Right lobe of liver (tissue), 6 donors: ENCODE measurements around the gene HOXB4. TPM values are rescaled to one million over a fixed set of nuclear protein-coding genes. Genes with fewer than 3 reads are reported as not detected.

Source experiments
- ATAC-seq, 4 donors: fragments of 200-7000 bp; cut with Tn5 transposase; one replicate each; pipeline ENCODE4 v1.9.1; 2020; ENCODE audit warnings: mild to moderate bottlenecking in 4 of 4, moderate library complexity in 4 of 4
- DNase-seq, 3 donors: peaks; one replicate each; pipeline ENCODE4 v3.0.0-alpha.2; 2020
- H3K27ac ChIP-seq, 3 donors: fragments of 200-600 bp; one replicate each; pipeline ENCODE4 v1.8.0; 2022
- H3K27me3 ChIP-seq, 2 donors: fragments of 200-600 bp; one replicate each; pipeline ENCODE4 v1.8.0; 2022
- H3K36me3 ChIP-seq, 4 donors: fragments of 200-600 bp; sonication (generic) in 1 of 4; one replicate each; pipeline versions ENCODE4 v1.5.1 to v1.8.0; 2017 to 2022; ENCODE audit warnings: control low read depth in 1 of 4
- H3K4me1 ChIP-seq, 4 donors: fragments of 200-600 bp; sonication (generic) in 1 of 4; one replicate each; pipeline versions ENCODE4 v1.5.1 to v1.8.0; 2017 to 2022; ENCODE audit warnings: control low read depth in 1 of 4
- H3K4me3 ChIP-seq, 3 donors: fragments of 200-600 bp; one replicate each; pipeline ENCODE4 v1.8.0; 2022
- H3K9me3 ChIP-seq, 4 donors: fragments of 200-600 bp; sonication (generic) in 1 of 4; one replicate each; pipeline versions ENCODE4 v1.5.1 to v1.8.0; 2017 to 2022; ENCODE audit warnings: control low read depth in 1 of 4
- CTCF ChIP-seq, 4 donors: fragments of 200-600 bp in 3 of 4; fragments of 450-650 bp in 1 of 4; IDR thresholded peaks; one replicate each; pipeline versions ENCODE4 v1.5.1 to v1.8.0; 2016 to 2022; ENCODE audit warnings: antibody characterized with exemption in 4 of 4, mild to moderate bottlenecking in 2 of 4
- POLR2A ChIP-seq: fragments of 450-650 bp; IDR thresholded peaks from one replicate; pipeline ENCODE4 v1.6.1; 2017; ENCODE audit warnings: antibody characterized with exemption, mild to moderate bottlenecking
- WGBS: methylation state at CpG from one replicate; pipeline ENCODE4 v1.1.6; 2018; ENCODE audit warnings: low coverage, low lambda C conversion rate; ENCODE audit not compliant: insufficient coverage; ENCODE audit errors: missing lambda C conversion rate; 5-methylcytosine and 5-hydroxymethylcytosine counted together
- intact Hi-C, 2 donors: fragments of 100-400 bp; cut with DNase I; formaldehyde crosslinking; loops; one replicate each; pipeline versions ENCODE4 v1.11.2 to v1.14.1; 2022
- total RNA-seq, 6 experiments: library from RNA; depleted of rRNA in 2 of 6; stranded (reverse); fragments of >200 nt in 2 of 6; fragmentation: NEBNext Ultra II Directional in 3 of 6; extraction: Animal tissue kit (Norgen Biotek cat#: 25700) in 3 of 6; gene quantifications; one replicate each; pipeline versions ENCODE4 v1.1.0 to v1.2.4, GENCODE V29; 2016 to 2023
- donor health status: DM: no; HTN: yes; CAD: no.
- donor health status: DM: no; HTN: no; CAD: no.
- donor health status: DM: no; HTN: no; CAD: no.
- donor health status: DM: no; HTN: yes; CAD: no.
- donor health status: DM: no; HTN: yes; CAD: no.

HOXB4 gene
- total RNA-seq, 6 experiments from 2014 or later: 0.31 to 1.1 (median 0.68) TPM

- intact Hi-C loops: no loop called here
- Histone ChIP-seq H3K27me3 (peaks cover 0 to 13% of the 10 kb centered on the region in 2 donors), H3K36me3 (no peaks in the 10 kb centered on the region), H3K4me1 (no peaks in the 10 kb centered on the region), H3K4me3 (peak overlapping the region in 1 of 3 donors; percentile 16), H3K27ac (peak overlapping the region in 2 of 3 donors; percentile 4 to 24), H3K9me3 (no peaks in the 10 kb centered on the region)
- DNase-seq (no peak), ATAC-seq (no peak)
- WGBS: 14% methylated on average over 10 of the region's 10 CpGs
- TF ChIP-seq POLR2A (no peak), CTCF (IDR thresholded peaks at IDR 0.05) (no peak)
Measured at GRCh38 chr17:48563867-48564187, 14.3 kb downstream of the HOXB4 start.

GRCh38 chr17:48563385-48563838, 14.7 kb downstream of the HOXB4 start:
- no peak for DNase-seq
- Histone ChIP-seq H3K4me3 (no peak overlapping the region), H3K9me3 (no peaks in the 10 kb centered on the region), H3K27me3 (peaks cover 0 to 9% of the 10 kb centered on the region in 2 donors), H3K4me1 (no peaks in the 10 kb centered on the region), H3K36me3 (no peaks in the 10 kb centered on the region), H3K27ac (peak overlapping the region in 1 of 3 donors; percentile 4)
- TF ChIP-seq POLR2A (no peak), CTCF (IDR thresholded peaks at IDR 0.05) (no peak)
- ATAC-seq: no peak
- WGBS: 22% methylated on average over 4 of the region's 6 CpGs
- intact Hi-C loops: no loop called here

- Histone ChIP-seq H3K36me3 (no peaks in the 10 kb centered on the region), H3K27ac (no peak overlapping the region), H3K27me3 (peaks cover 0 to 9% of the 10 kb centered on the region in 2 donors), H3K4me1 (no peaks in the 10 kb centered on the region), H3K4me3 (no peak overlapping the region), H3K9me3 (no peaks in the 10 kb centered on the region)
- no peak for TF ChIP-seq POLR2A
- TF ChIP-seq CTCF (IDR thresholded peaks at IDR 0.05): no peak
- no peak for ATAC-seq
- DNase-seq: no peak
- intact Hi-C loops: no loop called here
- WGBS: 34% methylated on average over 5 of the region's 5 CpGs
Measured at GRCh38 chr17:48562934-48563333, 15.2 kb downstream of the HOXB4 start.

GRCh38 chr17:48561884-48562810, 16.0 kb downstream of the HOXB4 start:
- no peak for DNase-seq
- no peak overlapping the region for H3K4me3 ChIP-seq
- H3K9me3 ChIP-seq: no peaks in the 10 kb centered on the region
- no peaks in the 10 kb centered on the region for H3K36me3 ChIP-seq
- ATAC-seq: no peak
- TF ChIP-seq POLR2A (no peak), CTCF (IDR thresholded peaks at IDR 0.05) (no peak)
- H3K27me3 ChIP-seq: peaks cover 0 to 9% of the 10 kb centered on the region in 2 donors
- intact Hi-C loops: no loop called here
- no peak overlapping the region for H3K27ac ChIP-seq
- H3K4me1 ChIP-seq: no peaks in the 10 kb centered on the region
- 21% methylated on average over 15 of the region's 15 CpGs for WGBS
